Effector memory CD4-positive, alpha-beta T cell (primary cell): Measurements from ENCODE around the gene PITPNM1.

Experiments used
- DNase-seq, 3 donors: peaks; one replicate each; pipeline ENCODE4 v3.0.0-alpha.2; 2020
- H3K27ac ChIP-seq: 2 replicates; pipeline ENCODE4 v1.7.0; 2013; ENCODE audit warnings: mild to moderate bottlenecking, low read length, moderate library complexity; ENCODE audit not compliant: insufficient read depth, poor library complexity, severe bottlenecking
- H3K27me3 ChIP-seq: replicated peaks from 2 replicates; pipeline ENCODE4 v1.7.0; 2013; ENCODE audit warnings: mild to moderate bottlenecking, low read length; ENCODE audit not compliant: insufficient read depth, control insufficient read depth, poor library complexity, severe bottlenecking
- H3K36me3 ChIP-seq: 2 replicates; pipeline ENCODE4 v1.7.0; 2013; ENCODE audit warnings: mild to moderate bottlenecking, low read length, moderate library complexity; ENCODE audit not compliant: control insufficient read depth, insufficient read depth
- H3K4me1 ChIP-seq: 2 replicates; pipeline ENCODE4 v1.7.0; 2013; ENCODE audit warnings: low read length, mild to moderate bottlenecking; ENCODE audit not compliant: control insufficient read depth, insufficient read depth, poor library complexity, severe bottlenecking
- H3K4me3 ChIP-seq: 2 replicates; pipeline ENCODE4 v1.7.0; 2013; ENCODE audit warnings: low read length, low read depth, mild to moderate bottlenecking; ENCODE audit not compliant: insufficient read depth, poor library complexity, severe bottlenecking
- H3K9me3 ChIP-seq: 2 replicates; pipeline ENCODE4 v1.7.0; 2013; ENCODE audit warnings: mild to moderate bottlenecking, low read length, moderate library complexity; ENCODE audit not compliant: control insufficient read depth

PITPNM1 gene

GRCh38 chr11:67465189-67465510 lies 40.0 kb downstream of the PITPNM1 start:
- no peaks in the 10 kb centered on the region for H3K9me3 ChIP-seq
- peaks cover 42% of the 10 kb centered on the region for H3K4me1 ChIP-seq
- no peak for DNase-seq
- no peaks in the 10 kb centered on the region for H3K27me3 ChIP-seq
- H3K27ac ChIP-seq, result peak overlapping the region; percentile 86
- no peaks in the 10 kb centered on the region for H3K36me3 ChIP-seq
- H3K4me3 ChIP-seq, result peak overlapping the region; percentile 50

GRCh38 chr11:67464411-67465188 lies 40.6 kb downstream of the PITPNM1 start:
- no peaks in the 10 kb centered on the region for H3K36me3 ChIP-seq
- H3K4me1 ChIP-seq, result peaks cover 42% of the 10 kb centered on the region
- H3K27me3 ChIP-seq, result no peaks in the 10 kb centered on the region
- H3K27ac ChIP-seq, result peak overlapping the region; percentile 86
- DNase-seq, result peak; percentile 87 to 94 (median 92)
- peak overlapping the region; percentile 50 for H3K4me3 ChIP-seq
- no peaks in the 10 kb centered on the region for H3K9me3 ChIP-seq

- peak overlapping the region; percentile 86 for H3K27ac ChIP-seq
- no peak for DNase-seq
- H3K9me3 ChIP-seq, result no peaks in the 10 kb centered on the region
Measured at GRCh38 chr11:67463680-67464410, 41.3 kb downstream of the PITPNM1 start.

GRCh38 chr11:67463186-67463585 lies 42.0 kb downstream of the PITPNM1 start:
- Histone ChIP-seq H3K4me1 (peaks cover 32% of the 10 kb centered on the region), H3K27ac (no peak overlapping the region), H3K27me3 (no peaks in the 10 kb centered on the region), H3K36me3 (no peaks in the 10 kb centered on the region), H3K4me3 (no peak overlapping the region), H3K9me3 (no peaks in the 10 kb centered on the region)
- no peak for DNase-seq

More at GRCh38 chr11:67463680-67464410, 41.3 kb downstream of the PITPNM1 start:
- Histone ChIP-seq H3K4me3 (peak overlapping the region; percentile 42), H3K36me3 (no peaks in the 10 kb centered on the region), H3K27me3 (no peaks in the 10 kb centered on the region), H3K4me1 (peaks cover 38% of the 10 kb centered on the region)

GRCh38 chr11:67458266-67458665 lies 46.9 kb downstream of the PITPNM1 start:
- H3K4me1 ChIP-seq, result no peaks in the 10 kb centered on the region
- no peaks in the 10 kb centered on the region for H3K27me3 ChIP-seq
- DNase-seq, result no peak
- H3K27ac ChIP-seq, result no peak overlapping the region
- H3K36me3 ChIP-seq, result no peaks in the 10 kb centered on the region
- H3K9me3 ChIP-seq, result no peaks in the 10 kb centered on the region
- no peak overlapping the region for H3K4me3 ChIP-seq

DNA sequence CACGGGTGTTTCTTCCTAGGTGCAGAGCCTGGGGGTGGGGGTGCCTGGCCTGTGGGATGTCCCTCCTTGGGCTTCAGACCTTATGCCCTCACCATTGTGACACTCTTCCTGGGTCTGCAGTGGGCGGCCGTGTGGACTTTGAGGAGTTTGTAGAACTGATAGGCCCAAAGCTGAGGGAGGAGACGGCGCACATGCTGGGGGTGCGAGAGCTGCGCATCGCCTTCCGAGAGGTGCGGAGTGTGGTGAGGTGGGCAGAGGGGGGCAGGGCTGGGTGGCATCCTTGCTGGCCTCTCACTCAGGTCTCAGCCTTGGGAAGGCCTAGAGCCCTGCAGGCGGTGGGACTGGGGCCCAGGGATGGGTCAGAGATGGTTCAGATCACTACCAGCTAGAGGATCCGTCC lies 47.7 kb downstream of the PITPNM1 start:
- no peaks in the 10 kb centered on the region for H3K27me3 ChIP-seq
- DNase-seq, result no peak
- H3K9me3 ChIP-seq, result no peaks in the 10 kb centered on the region
- H3K4me3 ChIP-seq, result no peak overlapping the region
- H3K27ac ChIP-seq, result no peak overlapping the region
- no peaks in the 10 kb centered on the region for H3K4me1 ChIP-seq
- no peaks in the 10 kb centered on the region for H3K36me3 ChIP-seq

DNA sequence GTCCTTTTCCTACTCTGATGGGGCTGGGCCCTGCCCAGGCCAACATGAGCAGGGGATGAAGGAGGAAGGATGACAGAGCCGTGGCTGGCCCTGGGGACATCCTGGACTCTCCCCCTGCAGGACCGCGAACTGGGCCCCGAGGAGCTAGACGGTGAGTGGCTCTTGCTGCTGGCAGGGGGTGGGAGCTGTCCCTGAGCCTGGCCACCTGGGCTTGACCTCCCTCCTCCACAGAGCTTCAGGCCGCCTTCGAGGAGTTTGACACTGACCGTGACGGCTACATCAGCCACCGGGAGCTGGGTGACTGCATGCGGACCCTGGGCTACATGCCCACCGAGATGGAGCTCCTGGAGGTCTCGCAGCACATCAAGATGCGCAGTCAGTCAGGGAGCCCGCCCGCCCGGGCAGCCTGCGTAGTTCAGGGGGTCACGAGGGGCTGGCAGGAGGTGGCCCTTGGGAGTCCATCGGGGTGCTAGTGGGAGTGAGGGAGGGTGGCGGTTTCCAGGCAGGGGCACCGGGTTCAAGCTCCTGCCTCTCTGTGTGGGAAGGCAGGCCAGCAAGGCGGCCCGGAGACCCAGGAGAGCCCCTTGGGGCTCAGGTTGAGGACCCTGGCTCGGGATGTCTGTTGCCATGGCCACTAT lies 49.0 kb downstream of the PITPNM1 start:
- Histone ChIP-seq H3K4me3 (no peak overlapping the region), H3K27me3 (no peaks in the 10 kb centered on the region), H3K9me3 (no peaks in the 10 kb centered on the region), H3K4me1 (no peaks in the 10 kb centered on the region), H3K27ac (no peak overlapping the region), H3K36me3 (no peaks in the 10 kb centered on the region)
- no peak for DNase-seq

DNA sequence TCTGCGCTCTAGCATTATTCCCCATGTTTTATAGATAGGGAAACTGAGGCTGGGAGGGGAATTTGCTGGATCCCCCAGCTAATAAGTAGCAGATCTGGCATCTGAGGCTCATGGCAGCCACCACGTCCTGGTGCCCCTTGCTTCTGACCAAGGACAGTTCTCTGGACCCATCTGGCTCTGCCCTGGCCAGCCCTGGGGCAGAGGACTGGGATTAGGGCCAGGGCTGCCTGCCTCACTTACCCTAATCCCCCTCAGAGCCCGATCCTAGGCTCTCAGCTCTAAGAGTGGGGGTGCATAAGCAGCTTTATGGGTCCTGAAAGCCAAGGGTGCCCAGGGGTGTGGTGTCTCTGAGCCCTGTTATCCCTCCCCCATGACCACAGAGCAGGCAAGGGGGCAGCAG lies 50.1 kb downstream of the PITPNM1 start, which contains the start of gene CABP4:
Gene CABP4, plus strand, starts transcription at position 301 of the 400 bp plus-strand sequence. Its CDS starts 70 bp downstream, at position 371.
- DNase-seq, result no peak
- Histone ChIP-seq H3K36me3 (no peaks in the 10 kb centered on the region), H3K27ac (no peak within 1 kb of the TSS), H3K9me3 (no peaks in the 10 kb centered on the region), H3K27me3 (no peaks in the 10 kb centered on the region), H3K4me1 (no peaks in the 10 kb centered on the region), H3K4me3 (no peak within 1 kb of the TSS)

GRCh38 chr11:67453816-67454732 lies 51.1 kb downstream of the PITPNM1 start:
- Histone ChIP-seq H3K27me3 (no peaks in the 10 kb centered on the region), H3K36me3 (no peaks in the 10 kb centered on the region), H3K27ac (no peak overlapping the region), H3K4me3 (no peak overlapping the region), H3K4me1 (peaks cover 4% of the 10 kb centered on the region), H3K9me3 (no peaks in the 10 kb centered on the region)
- DNase-seq, result no peak
